Stimulated activated CD8-positive, alpha-beta memory T cell treated with anti-CD3 and anti-CD28 coated beads, Interleukin-15, amount 100 ng/mL, for 48 hours (primary cell): Measurements from ENCODE around the gene JMJD1C.
"Not testable (repeated sequence)": the region's sequence is repeated elsewhere in the genome, so short reads cannot be mapped to it uniquely, and the experiment has no call there.

Source experiments
- DNase-seq, 2 donors: peaks; one replicate each; pipeline ENCODE4 v3.0.0-alpha.2; 2020; ENCODE audit warnings: low read depth in 2 of 2

Gene JMJD1C

GRCh38 chr10:63364918-63365317 is 100.9 kb downstream of the JMJD1C start:
- DNase-seq, result no peak

DNA sequence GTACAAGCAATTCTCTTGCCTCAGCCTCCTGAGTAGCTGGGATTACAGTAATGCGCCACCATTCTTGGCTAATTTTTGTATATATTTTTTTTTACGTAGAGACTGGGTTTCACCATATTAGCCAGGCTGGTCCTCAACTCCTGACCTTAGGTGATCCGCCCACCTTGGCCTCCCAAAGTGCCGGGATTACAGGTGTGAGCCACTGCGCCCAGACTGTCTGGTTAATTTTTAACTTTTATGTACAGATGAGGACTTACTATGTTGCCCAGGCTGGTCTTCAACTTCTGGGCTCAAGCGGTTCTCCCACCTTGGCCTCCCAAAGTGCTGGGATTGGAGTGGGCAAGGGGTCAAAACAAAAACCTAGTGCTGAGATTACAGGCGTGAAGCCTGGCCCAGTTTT is 101.8 kb downstream of the JMJD1C start:
- no peak for DNase-seq

DNA sequence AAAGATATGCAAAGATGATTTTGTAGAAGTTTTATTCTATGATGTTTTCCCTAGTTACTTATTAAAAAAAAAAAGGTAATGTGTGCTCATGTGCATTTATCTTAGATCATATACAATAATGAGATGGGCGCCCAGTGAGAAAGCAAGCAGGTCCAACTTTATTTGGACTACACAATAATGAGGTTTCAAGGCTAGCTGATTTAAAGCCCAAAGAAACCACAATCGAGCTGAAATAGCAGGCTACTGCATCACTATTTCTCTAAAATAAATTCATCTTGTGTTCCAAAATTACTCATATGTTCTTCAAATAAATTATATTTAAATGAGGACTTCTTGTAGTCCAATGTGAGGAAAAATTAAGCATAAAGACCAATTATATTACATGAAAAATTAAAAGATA is 110.1 kb downstream of the JMJD1C start:
- no peak for DNase-seq

GRCh38 chr10:63352976-63353375 is 112.8 kb downstream of the JMJD1C start:
- DNase-seq, result no peak

GRCh38 chr10:63348245-63348850 is 117.4 kb downstream of the JMJD1C start:
- no peak for DNase-seq

GRCh38 chr10:63346015-63346441 is 119.7 kb downstream of the JMJD1C start:
- DNase-seq, result no peak

GRCh38 chr10:63344269-63344668 is 121.5 kb downstream of the JMJD1C start:
- no peak for DNase-seq

GRCh38 chr10:63343476-63343875 is 122.3 kb downstream of the JMJD1C start:
- DNase-seq, result no peak

GRCh38 chr10:63339640-63340039 is 126.1 kb downstream of the JMJD1C start:
- DNase-seq, result not testable (repeated sequence)

DNA sequence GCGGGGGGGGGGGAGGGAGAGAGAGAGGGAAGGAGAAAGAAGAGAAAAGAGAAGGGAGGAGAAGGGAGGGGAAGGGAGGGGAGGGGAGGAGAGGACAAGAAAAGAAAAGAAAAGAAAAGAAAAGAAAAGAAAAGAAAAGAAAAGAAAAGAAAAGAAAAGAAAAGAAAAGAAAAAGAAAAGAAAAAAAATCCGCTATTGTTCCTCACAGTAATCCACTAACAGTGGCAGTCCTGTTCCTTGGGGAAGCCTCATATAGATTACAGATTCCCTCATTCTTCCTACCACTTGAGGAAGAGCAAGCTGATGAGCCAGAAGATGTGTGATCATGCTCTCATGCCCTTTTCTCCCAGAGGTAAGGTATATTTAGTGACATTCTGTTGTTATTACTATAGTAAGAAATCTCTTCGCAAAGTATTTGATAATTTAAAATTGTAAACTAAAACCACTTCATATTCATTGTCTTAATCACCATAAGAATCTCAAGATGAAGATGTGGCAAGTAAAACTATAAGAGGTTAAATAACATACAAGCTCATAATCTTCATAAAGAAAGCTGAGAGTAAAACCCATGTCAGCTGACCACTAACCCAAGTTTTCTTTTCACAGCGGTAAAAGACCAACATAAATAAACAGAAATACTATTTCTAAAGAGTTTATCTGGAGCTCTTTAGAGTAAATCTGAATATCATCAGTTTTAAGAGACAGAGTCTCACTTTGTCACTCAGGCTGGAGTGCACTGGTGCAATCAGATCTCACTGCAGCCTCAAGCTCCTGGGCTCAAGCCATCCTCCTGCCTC is 128.1 kb downstream of the JMJD1C start:
- no peak for DNase-seq

DNA sequence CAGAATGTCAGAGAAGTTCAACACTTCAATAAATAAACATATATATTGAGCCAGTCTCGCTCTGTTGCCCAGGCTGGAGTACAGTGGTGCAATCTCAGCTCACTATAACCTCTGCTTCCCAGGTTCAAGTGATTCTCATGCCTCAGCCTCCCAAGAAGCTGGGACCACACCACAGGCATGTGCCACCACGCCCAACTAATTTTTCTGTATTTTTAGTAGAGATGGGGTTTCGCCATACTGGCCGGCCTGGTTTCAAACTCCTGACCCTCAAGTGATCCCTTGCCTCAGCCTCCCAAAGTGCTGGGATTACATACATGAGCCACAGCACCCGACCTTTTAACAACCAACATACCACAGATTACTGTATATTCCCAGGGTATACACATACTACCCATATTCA is 134.2 kb downstream of the JMJD1C start:
- no peak for DNase-seq

GRCh38 chr10:63324495-63324854 is 141.3 kb downstream of the JMJD1C start:
- DNase-seq, result no peak

- DNase-seq, result no peak
Observed at GRCh38 chr10:63323701-63324494, 141.9 kb downstream of the JMJD1C start.

DNA sequence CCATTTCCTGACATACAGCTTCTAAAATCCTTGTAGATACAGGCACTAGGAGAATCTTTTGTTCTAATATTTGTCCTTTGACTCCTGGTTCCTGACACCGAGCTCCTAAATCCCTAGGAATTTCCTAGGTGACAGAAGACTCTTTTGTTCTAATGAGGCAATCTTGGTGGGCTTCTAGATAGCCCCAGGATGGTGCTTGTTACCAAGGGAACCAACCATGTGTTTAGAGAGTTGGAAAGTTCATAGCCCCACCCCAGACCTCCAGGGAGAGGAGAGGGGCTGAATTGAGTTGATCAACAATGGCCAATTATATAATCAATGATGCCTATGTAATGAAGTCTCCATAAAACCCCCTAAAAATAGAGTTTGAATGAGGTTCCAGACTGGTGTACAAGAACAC is 145.1 kb downstream of the JMJD1C start:
- no peak for DNase-seq

- DNase-seq, result no peak
Observed at GRCh38 chr10:63319231-63319630, 146.5 kb downstream of the JMJD1C start.

DNA sequence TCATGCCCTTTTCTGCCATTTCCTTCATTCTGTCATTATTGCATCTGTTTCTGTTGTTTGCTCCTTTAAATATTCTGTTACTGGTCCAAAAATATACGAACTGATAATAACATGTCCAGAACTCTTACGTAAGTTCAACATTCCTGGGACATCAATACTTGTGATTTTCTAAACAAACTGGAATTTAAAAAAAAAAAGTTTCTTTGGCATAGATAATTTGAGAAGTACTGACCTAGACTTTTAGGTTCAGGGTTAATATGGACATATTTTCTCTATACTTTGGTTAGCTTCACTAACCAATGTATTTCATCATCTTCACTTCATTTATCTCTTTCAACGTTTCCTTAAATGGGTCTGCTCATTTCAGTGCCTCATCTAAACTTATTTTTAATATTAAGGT is 147.3 kb downstream of the JMJD1C start:
- DNase-seq, result no peak

DNA sequence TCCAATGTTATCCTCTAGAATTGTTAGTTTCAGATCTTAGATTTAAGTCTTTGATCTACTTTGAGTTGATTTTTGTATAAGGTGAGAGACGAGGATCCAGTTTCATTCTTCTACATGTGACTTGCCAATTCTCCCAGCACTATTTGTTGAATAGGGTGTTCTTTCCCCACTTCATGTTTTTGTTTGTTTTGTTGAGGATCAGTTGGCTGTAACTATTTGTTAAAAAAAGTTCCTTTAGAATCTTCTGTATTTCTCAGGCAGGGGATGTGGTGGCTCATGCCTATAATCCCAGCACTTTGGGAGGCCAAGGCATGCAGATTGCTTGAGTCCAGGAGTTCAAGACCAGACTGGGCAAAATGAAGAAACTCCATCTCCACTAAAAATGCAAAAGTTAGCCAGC is 151.8 kb downstream of the JMJD1C start:
- DNase-seq, result no peak

GRCh38 chr10:63313066-63313717 is 152.6 kb downstream of the JMJD1C start:
- no peak for DNase-seq

GRCh38 chr10:63308628-63309027 is 157.1 kb downstream of the JMJD1C start:
- no peak for DNase-seq

DNA sequence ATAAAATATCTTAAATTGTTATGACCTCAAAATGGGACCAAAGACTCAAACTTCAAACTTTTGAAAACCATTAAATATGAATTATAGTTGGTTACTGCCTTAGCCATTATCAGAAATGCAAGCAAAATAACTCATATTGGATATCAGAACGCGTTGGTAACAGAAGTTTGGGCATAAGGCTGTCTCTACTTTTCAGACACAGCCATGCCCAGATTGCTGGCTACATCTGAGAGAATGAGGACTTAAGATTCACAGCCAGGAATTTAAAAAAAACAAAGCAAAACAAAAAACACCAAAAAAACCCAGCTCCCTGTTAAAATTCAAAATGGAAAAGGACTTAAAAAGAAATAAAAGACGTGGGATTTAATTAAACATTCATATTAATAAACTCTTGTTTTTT is 161.6 kb downstream of the JMJD1C start:
- DNase-seq, result no peak

GRCh38 chr10:63300801-63301200 is 165.0 kb downstream of the JMJD1C start:
- no peak for DNase-seq

DNA sequence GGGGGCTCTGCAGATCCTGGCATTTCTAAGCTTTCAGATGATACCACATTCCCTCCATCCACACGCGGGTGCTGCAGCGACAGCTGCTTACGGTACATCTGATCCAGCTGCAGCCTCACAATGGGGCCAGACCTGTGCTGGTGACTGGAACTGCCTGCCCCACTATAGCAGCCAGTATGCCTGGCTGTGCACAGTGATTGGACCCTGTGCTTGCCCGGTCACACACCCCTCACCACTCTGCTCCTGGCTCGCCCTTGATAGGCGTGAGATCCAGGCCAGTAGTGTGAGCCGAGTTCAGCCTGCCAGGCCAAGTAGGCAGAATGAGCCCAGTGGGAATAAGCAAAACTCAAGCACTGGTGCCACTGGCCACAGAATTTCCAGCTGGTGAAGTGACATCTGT is 167.8 kb downstream of the JMJD1C start:
- no peak for DNase-seq
